Cerebellar nuclear complex (tissue), 1 donor: Measurements from ENCODE around the gene TSPAN15.
"Not testable (repeated sequence)": the region's sequence is repeated elsewhere in the genome, so short reads cannot be mapped to it uniquely, and the experiment has no call there.

Experiments used
- DNase-seq, 2 experiments: peaks; one replicate each; lab custom pipeline; 2025; lab: John Stamatoyannopoulos, UW

Gene TSPAN15

DNA sequence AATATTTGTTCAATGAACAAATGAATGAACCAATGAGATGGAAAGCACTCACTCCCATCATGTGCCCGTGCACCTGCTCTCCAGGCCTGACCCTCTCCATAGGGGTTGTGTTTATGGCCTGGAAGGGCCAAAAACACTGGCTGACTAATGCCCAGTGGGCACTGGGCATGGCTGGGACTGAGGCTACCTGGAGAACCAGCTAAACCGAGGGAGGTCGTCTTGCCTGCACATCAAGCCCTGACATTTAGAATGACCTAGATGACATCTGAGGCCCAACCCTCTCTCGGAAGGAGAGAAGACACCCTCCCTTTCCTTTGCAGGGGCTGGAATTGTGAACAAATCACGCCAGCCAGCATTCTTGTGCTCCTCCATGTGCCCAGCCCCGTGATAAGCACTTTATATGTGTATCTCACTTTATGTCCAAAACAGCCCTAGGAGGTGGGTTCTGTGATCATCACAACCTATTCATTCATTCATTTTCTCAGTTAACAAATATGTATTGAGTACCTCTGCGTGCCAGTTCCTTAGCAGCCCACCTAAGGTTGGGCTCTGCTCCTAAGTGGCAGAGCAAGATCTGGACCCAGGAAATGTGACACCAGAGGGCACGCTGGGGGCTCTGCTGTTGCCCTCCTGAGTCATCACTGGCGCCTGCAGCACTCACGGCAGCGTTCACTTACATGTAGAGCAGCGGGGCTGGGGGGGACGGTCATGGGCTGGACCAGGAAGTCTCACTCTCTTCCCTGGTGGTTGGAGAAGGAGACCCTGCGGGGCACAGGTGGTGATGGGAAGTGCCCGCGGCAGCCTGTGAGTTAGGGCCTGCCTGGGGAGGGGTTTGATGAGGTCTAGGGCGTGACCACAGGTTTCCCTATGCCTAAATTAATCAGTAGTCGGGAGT is 52.0 kb downstream of the TSPAN15 start:
- no peak for DNase-seq

DNA sequence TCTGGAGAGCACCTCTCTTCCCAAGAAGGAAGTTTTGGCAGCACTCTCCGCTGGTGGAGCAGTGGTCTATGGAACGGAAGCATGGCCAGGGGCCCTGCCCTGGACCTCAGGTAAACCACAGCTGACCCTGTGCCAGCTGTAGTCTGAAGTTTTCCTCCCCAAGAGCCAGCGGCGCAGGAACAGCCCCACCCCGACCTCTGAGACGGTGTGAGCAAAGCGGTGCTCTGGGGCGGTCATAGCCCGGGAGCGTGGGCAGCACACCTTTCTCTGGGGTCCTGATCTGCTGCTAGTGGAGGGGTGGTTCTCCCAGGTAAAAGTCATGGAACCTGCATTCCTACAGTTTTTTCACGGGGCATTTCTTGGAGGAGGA is 52.6 kb downstream of the TSPAN15 start:
- no peak for DNase-seq

DNA sequence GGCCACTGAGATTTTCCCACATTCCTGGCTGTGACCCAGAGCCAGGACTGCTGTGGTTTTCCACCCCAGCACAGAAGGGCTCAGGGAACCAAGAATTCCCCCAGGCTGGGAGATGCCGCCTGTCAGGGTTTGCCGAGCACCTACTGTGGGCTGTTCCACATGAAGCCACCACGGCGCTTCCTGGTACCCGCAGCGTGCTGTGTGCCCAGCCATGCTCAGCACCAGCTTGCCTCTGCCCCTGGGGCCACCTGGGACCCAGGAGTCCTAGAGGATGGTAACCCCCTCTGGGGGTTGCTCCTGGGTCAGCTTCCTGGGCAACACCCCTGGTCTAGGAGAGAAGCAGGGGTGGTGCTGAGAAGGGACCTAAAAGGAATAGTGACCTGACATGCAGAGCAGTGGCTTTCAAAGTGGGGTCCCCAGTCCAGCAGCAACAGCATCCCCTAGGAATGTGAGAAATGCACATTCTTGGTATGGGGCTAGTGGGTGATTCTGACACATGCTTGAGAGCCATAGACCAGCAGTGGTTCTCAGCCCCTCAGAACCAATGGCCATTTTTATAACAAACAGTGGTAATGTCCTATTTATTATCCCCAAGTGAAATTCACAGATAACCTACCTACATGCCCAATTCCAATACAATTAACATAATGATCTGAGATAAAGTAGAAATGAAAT is 53.4 kb downstream of the TSPAN15 start:
- no peak for DNase-seq

DNA sequence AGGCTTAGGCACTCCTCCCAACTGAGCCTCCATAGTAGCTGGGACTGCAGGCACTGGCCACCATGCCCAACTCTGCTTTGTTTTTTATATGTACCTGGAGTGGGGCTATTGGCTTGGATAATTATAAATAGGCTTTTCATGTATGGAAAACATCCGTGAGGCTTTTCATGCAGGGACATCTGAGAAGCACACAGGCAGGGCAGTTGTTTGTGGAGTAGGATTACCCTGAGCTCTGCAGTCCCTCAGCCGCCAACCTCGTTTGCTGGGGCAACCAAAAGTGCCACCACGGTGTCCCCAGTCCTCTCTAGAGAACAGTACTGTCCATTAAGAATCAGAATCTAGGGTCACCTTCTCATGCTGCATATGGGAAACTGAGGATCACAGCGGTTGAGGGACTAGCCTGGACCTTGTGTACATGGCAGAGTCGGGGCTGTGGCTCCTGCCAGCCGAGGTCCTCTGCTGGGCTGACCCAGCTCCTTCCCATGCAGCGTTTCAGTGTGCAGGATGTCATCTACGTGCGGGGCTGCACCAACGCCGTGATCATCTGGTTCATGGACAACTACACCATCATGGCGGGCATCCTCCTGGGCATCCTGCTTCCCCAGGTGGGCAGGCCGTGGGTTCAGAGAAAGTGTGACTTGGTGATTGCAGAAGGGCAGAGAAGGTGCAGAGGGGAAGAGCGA is 54.5 kb downstream of the TSPAN15 start:
- no peak for DNase-seq

DNA sequence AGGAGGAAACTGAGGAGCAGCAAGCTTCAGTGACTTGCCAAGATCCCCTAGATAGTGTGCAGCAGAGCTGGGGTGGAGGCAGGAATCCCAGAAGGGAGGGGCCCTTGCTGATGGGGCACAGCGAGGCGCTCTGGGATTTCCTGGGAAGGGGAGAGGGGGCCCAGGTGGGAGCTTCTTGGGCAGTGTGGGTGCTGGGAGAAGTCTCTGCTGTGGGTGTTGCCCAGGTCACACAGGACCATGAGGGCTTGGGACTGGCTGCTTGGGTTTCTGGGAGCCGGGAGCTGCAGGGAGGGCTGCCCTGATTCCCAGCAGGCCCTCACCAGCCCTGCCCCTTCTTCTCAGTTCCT is 55.2 kb downstream of the TSPAN15 start:
- DNase-seq, result no peak

DNA sequence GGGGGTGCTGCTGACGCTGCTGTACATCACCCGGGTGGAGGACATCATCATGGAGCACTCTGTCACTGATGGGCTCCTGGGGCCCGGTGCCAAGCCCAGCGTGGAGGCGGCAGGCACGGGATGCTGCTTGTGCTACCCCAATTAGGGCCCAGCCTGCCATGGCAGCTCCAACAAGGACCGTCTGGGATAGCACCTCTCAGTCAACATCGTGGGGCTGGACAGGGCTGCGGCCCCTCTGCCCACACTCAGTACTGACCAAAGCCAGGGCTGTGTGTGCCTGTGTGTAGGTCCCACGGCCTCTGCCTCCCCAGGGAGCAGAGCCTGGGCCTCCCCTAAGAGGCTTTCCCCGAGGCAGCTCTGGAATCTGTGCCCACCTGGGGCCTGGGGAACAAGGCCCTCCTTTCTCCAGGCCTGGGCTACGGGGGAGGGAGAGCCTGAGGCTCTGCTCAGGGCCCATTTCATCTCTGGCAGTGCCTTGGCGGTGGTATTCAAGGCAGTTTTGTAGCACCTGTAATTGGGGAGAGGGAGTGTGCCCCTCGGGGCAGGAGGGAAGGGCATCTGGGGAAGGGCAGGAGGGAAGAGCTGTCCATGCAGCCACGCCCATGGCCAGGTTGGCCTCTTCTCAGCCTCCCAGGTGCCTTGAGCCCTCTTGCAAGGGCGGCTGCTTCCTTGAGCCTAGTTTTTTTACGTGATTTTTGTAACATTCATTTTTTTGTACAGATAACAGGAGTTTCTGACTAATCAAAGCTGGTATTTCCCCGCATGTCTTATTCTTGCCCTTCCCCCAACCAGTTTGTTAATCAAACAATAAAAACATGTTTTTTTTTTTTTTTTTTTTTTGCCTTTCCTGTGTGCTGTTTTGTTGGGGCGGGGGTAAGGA is 55.8 kb downstream of the TSPAN15 start:
- no peak for DNase-seq

DNA sequence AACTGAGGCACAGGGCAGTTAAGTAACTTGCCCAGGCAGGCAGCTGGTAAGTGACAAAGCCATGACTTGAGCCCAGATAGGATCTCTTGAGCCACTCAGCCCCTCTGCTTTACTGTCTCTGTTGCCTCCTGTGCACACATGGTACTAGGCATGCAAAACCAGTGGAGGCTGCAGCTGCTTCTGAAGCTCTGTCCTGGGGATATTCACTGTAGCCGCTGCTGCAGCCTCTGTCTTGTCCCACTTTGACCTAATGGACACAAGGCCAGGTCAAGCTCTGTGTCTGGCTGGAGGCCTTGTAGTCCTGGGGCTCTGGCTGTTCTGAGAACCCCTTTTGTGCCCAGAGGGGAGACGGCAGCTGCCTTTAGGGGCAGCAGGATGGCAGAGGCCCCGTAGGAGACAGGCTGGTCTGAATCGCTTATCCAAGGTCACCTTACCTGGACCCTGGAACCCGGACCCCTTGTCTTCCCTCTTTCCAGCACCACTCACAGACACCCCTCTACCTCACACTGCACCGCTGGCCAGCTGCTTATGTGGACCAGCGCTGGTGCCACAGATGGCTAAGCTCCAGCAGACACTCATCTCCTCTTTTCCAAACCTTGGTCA is 57.6 kb downstream of the TSPAN15 start:
- no peak for DNase-seq

DNA sequence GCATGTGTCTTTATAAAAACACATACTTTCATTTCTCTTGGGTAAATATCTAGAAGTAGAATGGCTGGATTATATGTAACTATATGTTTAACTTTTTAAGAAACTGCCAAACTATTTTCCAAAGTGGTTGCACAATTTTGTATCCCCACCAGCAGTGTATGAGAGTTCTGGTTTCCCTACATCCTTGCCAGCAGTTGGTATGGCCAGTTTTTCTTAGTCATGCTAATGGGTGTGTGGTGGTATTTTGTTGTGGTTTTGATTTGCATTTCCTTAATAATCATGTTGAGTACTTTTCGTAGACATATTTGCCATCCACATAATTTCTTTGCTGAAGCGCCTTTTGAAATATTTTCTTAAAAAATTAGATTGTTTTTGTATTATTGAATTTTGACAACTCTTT is 61.6 kb downstream of the TSPAN15 start:
- no peak for DNase-seq

DNA sequence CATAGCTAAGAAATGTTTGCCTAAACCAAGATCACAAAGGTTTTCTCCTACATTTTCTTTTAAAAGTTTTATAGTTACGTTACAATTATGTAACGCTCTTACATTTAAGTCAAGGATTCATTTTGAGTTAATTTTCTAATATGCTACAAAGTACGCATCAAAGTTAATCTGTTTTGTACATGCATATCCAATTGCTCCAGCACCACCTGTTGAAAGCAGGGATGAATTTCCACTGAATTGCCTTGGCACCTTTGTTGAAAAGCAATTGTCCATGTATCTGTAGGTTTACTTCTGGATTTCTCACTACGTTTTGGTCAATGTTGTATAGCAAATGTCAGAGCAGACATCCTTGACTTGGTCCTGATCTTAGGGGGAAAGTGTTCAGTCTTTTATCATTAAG is 62.4 kb downstream of the TSPAN15 start:
- no peak for DNase-seq

DNA sequence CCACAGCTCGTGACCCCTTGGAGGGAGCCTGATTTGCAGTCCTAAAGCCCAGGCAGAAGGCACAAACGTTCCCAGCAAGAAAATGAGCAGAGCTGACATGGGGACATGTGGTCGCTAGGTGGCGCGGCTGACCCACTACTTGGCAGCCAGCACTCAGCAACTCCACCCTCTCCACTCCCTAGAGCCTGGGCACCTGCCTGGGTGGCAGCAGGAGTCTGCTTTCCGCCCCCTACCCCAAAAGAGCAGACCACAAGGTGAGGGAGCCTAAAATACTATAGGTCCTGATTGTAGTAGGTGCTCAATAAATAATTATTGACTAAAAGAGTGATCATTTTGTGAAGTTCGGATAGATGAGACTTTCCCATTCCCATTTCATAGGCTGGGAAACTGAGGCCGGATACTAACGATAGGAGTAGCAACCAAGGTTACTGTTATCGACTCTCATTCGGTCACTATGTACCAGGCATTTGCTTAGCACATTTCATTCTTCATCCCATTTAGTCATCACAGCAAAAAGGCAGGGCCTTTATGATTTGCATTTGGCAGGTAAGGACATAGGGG is 64.5 kb downstream of the TSPAN15 start:
- DNase-seq, result peak in 1 of 2 experiments; percentile 52

DNA sequence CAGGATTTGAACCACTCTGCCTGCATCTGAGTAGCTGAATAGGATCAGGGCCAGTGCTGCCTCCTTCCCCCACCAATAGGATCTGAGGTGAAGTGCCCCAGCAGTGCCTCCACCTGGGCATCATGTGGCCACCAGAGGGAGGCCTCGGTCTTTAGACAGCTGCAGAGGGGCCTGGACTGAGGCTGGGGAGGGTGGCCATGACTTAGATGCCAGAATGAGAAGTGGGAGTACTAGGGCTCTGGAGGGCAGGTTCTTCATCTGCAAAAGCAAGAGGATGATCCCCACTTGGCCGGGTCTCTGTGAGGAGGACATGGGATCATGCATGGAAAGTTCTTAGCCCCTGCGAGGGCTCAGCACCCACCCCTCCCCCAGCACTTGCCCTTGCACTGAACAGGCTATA is 65.1 kb downstream of the TSPAN15 start:
- no peak for DNase-seq

DNA sequence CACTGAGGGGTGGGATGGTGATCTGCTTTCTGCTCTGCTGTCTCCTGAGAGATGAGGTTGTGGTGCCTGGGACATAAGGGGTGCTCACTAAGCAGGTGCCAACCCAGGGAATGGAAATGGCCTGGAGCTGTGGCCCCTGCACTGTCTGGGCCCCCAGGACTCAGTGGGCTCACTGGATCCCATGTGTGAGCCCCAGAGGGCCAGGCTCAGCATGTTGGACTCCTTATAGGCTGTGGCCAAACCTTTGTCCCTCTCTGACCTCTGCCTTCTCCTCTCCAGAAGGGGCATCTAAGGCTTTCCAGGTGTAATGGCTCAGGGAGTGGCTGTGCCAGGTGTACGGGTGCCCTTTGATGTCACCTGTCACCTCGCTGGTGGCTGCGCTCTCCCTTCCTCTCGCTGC is 65.5 kb downstream of the TSPAN15 start:
- DNase-seq, result no peak

DNA sequence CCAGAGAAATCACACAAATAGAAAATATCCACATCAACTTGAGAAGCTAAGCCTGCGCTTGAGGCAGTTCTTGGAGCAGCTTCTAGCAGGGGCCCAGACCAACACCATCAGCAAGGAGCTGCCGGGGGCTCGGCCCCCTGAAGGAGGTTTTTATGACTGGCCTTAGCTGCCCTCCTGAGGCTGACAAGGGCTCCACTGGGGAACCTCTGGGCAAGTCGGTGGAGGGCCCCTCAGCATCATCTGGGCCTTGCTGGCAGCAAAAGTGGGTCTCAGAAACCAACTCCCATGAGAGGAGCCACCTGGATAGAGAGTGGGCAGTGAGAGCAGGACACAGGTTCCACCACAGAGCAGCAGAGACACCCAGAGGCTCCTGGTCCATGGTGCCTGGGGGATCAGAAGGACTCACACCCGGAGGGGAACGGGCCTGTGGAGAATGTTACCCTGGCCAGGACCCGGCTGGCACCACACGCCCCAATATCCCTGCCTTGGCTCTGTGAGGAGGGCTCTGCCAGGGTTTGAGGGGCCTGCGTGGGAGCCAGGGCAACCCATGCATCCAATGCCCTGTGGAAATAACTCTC is 66.1 kb downstream of the TSPAN15 start:
- DNase-seq, result no peak

DNA sequence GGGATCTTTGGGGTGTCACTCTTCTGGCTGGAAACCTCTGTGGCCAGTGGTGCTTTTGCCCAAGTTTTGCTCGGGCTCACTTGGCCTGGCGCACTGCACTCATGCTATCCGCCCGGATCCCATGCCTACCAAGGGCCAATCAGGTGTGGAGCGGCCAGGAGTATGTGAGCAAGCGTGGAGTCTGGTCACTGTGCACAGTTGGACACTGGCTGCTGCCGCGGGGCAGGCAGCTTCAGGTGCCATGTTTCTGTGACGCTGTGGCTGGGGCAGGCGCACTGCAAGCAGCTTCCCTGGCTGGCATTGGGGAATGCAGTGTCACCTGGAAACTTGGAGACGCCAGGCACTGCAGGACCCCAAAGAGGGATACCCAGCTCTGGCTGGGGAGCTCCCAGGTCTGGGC is 76.7 kb downstream of the TSPAN15 start:
- DNase-seq, result no peak

DNA sequence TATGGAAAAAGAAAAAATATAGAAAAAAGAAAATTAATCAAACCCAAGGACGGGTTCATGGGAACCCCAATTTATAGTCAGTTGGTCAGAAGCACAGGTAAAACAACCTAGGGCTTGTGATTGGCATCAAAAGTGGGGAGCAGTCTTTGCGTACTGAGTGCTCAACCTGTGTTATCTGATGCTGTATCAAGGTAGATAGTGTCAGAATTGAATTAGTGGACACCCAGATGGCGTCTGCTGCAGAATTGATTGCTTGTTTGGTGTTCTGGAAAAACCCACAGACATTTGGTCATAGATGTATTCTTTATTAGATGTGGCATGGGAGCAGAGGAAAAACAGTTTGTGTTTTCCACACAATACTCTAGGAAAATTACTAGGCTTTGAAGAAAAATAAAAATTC is 82.4 kb downstream of the TSPAN15 start:
- no peak for DNase-seq

DNA sequence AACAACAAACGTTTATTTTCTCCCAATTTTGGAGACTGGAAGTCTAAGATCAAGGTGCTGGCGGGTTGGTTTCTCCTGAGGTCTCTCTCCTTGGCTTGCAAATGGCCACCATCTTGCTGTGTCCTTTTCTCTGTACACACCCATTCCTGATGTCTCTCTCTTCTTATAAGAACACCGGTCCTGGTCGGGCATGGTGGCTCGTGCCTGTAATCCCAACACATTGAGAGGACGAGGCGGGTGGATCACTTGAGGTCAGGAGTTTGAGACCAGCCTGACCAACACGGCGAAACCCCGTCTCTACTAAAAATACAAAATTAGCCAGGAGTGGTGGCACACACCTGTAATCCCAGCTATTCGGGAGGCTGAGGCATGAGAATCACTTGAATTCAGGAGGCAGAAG is 85.3 kb downstream of the TSPAN15 start:
- not testable (repeated sequence) for DNase-seq

DNA sequence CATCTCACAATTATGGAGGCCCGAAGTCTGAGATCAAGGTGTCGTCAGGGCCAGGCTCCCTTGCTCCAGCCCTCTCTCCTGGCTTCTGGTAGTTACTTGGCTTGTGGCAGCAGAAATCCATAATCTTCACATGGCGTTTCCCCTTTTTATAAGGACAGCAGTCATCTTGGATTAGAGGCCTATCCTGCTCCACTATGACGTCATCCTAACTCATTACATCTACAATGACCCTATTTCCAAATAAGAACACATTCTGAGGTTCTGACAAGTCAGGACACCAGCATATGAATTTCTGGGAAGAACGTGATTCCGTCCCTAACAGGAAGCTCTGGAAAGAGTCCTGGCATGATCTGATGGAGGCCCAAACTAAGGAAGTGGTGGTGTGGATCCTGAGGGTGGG is 86.2 kb downstream of the TSPAN15 start:
- DNase-seq, result no peak

DNA sequence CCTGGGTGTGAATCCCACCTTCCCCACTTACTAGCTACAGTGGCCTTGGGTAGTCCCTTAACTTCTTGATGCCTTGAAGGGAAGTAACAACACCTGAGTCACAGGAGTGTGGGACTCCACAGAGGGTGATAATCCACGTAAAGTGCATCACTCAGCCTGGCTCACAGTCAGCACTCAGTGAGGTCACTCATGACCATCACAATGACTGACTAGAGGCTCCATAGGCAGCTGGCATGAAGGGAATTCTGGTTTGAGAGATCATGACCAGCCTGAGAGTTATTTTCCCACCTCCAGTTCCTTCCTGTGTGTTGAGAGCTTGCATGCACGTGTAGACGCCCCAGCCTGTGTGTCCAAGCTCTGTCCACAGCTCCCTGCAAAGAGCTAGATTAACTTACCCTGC is 87.2 kb downstream of the TSPAN15 start:
- no peak for DNase-seq

DNA sequence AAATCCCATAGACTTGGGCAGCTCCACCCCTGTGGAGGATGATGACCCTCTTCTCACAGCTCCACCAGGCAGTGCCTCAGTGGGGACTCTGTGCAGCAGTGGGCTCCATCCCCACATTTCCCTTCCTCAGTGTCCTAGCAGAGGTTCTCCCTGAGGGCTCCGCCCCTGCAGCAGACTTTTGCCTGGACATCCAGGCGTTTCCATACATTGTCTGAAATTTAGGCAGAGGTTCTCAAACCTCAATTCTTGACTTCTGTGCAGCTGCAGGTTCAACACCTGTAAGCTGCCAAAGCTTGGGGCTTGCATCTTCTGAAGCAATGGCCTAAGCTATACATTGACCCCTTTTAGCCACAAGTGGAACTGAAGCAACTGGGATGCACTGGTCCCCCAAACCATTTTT is 90.2 kb downstream of the TSPAN15 start:
- DNase-seq, result no peak

DNA sequence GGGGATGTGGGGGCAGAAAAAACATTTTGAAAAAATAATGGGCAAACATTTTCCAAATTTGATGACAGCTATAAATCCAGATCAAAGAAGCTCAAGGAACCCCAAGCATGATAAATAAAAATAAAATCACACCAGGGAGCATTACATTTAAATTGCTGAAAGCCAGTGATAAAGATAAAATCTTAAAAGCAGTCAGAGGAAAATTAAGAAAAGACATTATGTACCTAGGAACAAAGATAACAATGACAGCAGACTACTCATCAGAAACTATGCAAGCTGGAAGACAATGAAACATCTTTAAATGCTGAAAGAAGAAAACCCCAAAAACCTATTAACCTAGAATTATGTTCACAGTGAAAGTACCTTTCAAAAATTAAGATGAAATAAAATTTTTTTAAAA is 98.7 kb downstream of the TSPAN15 start:
- DNase-seq, result no peak

DNA sequence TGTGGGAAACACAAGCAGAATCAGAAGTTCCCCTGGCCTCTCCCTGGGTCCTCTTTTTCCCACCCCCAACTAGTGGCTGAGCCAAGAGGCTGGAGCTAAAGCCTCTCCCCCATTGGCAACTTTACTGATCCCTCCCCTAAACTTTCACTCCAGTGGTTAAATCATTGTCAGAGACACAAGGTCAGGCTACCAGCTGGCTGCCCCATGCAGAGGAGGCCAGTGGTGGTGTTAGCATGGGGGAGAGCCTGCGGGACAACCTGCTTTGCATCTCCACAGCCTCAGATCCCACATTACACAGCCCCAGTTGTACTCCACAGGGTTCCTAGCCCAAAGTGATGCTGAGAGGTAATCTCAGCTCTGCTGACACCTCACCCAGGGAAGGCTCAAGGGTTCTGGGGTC is 101.0 kb downstream of the TSPAN15 start:
- DNase-seq, result no peak
